ENCODE results near the gene PIP4K2B.
"Not testable (repeated sequence)": the region's sequence is repeated elsewhere in the genome, so short reads cannot be mapped to it uniquely, and the experiment has no call there.

PIP4K2B gene

DNA sequence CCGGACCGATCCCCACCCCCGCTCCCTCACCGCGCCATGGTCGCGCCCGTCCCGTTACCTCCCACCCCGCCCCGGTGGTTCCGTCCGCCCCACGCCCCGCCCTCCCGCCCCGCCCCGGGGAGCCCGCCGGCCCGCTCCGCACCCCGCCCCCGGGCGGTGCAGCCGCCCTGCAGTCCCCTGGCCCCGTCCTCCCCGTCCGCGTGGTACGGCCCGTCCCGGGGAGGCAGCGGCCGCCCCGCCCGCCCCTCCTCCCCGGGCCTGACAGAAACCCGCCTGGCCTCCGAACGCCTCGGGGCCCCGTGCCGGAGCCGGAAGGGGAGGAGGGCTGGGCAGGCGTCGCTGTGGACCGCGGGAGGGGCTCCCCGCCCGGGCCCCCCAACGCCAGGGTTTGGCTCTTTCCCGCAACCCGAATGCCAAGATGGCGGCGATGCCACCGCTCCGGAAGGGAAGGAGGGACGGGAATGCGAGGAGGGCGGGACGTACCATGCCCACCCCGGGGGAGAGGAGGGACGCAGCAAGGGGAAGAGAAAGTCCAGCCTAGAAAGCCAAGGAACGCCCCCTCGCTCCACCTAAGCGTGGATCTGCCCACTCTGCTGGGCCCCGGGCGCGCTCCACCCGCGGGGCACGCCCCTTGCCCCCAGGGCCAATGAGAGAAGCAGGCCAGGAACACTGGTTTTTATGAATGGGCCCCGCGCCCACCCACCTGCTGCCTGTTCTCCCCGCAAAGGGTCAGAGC, at the start of gene PIP4K2B:
TSS of gene PIP4K2B (minus strand) at position 56 of the 736 bp plus-strand sequence. CDS start 132 bp downstream, outside the sequence.
- peak; percentile 94 for DNase-seq (ENCODE audit: low spot score)

- DNase-seq (ENCODE audit: low spot score): no peak
Observed at GRCh38 chr17:38848557-38848891, 49.2 kb upstream of the PIP4K2B start.

- peak; percentile 52 for DNase-seq (ENCODE audit: low spot score)
Observed at GRCh38 chr17:38844261-38844757, 45.0 kb upstream of the PIP4K2B start.

- DNase-seq (ENCODE audit: low spot score): no peak
Observed at GRCh38 chr17:38825762-38826247, 26.4 kb upstream of the PIP4K2B start.

DNA sequence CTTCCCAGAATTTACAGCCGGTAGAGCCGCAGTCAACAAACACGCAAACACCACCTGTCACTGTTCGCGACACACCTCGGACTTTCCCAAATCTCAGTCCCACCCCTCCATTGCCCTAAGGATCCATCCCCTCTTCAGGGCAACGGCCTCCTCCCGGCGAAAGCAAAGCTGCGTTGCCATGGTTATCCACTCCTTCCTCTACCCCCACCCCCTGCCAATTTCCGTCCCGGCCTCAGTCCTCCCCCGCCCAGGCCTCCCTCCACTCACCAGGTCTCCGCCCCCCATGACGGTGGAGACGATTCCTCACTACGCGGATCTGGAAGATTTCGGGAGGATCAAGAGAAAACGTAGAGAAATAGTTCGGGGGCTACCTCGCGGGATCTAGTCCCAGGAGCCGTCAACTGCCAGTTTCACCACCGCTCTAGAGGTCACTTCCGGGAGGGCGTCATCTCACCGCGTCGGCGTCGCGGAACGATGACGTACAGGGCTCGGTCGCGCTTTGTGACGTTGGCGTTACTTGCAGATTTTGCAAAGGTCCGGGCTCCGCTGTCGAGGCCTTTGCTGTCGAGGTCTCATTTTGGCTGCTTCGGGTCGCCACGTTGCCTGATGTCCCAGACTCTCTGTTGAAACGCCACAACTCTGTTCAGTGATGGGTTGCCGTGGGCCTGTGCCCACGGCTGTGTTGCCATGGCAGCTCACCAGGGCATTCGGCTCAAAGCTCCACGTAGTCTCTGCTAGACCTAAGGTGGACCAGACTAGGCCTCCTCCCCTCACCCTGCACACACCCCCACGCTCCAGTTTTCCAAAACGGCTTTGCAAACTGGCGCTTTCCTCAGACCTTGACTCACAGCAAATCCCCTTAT, 25.8 kb upstream of the PIP4K2B start, which contains the start of gene CWC25:
TSS of gene CWC25 (minus strand) at position 423 of the 863 bp plus-strand sequence. CDS start at position 285, 138 bp downstream.
- DNase-seq (ENCODE audit: low spot score): peak; percentile 97

DNA sequence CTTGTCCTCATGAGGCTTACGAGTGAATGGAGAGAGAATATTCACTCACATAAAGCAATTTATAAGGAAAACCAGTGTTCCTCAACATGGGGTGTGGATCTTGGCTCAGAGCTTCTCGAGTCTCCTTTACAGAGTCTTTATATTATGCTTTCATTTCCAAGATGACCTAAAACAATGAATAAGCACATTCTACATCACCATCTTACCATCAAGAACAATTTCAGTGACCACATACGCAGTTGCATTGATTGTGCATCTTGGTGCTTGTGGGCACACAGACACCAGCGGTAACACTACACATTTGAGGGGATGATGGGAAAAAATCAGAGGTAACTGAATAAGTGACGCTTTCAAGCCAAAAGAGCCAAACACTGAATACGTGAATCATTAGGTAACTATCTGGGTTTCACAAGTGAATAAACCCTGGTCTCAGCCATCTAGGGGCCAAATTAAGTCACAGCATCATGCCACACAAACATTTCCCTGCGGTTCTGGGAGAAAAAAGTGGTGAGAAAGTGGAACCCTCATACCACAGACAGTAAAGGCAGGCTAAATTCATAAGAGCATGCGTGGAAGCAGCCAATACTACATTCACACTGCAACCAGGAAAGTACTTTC, 16.3 kb upstream of the PIP4K2B start:
- peak; percentile 65 for DNase-seq (ENCODE audit: low spot score)

DNA sequence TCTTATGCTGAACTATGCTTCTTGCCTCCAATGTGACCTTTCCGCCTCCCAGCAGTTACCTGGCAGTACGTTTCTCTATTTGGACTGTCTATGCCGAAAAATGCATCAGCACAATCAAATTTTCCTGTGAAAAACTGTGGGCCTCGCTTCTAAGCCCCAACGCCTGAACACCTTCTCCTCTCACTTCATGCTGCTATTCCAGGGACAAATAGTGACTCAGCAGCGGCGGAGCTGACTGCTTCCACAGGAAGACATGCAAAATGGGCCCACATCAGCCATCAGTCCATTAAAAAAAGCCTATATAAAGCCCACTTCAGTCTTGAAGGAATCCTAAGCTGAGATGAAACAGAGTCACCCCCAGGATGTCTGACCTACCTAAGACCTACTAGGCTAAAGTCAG, 10.5 kb upstream of the PIP4K2B start:
- DNase-seq (ENCODE audit: low spot score): no peak

DNA sequence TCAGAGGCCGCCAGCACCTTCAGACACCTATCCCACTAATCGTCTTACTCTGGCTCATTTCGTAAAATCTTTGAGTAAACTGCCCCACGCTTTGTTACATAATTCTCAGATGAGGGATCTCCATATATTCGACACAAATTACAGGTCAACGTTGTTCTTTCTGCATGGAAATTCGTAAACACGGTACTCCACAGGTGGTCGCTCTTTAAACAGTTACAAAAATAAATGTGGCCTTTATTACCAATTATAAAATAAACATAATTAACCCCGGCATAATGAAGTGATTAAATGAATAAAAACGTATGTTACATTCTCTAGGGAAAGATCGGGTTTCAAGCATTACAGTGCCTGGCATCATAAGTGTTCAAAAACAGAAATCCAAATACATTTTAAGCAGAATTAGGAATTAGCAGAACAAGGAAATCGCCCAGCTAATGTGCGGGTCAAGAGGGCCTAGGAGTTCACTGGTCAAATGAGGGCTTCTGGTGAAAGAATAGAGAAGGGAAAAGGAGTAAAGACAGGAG, 943 bp upstream of the PIP4K2B start:
- no peak for DNase-seq (ENCODE audit: low spot score)

- DNase-seq (ENCODE audit: low spot score): peak; percentile 71
Observed at GRCh38 chr17:38798614-38799500, 499 bp downstream of the PIP4K2B start.

DNA sequence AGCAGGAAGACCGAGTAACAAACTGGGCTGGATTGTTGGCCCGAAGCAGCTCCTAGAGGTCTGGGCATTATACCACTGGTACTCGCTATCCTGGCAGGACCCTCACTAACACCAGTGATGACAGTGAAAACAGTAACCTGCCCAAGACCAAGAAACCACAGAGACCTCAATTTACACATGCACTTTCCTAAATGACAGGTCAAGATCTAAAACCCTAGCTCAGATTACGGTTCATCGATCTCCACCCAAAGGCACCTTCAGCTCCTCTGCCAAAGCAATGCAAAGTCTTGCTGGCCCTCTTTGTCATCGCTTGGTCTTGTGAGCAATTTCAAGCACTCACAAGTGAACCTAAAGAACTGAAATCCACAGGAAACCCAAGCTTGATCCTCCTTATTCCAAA, 1.5 kb downstream of the PIP4K2B start:
- DNase-seq (ENCODE audit: low spot score): no peak

DNA sequence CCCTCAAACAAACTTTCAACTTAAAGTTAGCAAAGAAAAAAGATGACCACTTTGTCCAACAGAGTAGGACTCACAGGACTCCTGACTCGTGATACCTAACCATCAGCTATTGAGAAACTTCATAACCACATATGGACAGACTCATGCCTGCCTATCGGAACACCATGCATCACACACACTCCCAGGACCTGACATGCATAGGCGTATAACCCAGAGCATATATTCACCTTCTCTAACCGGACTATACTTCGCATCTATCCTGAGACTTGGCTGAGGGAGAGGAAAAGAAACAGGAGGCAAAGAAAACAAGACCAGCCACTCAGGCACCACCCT, 2.2 kb downstream of the PIP4K2B start:
- no peak for DNase-seq (ENCODE audit: low spot score)

DNA sequence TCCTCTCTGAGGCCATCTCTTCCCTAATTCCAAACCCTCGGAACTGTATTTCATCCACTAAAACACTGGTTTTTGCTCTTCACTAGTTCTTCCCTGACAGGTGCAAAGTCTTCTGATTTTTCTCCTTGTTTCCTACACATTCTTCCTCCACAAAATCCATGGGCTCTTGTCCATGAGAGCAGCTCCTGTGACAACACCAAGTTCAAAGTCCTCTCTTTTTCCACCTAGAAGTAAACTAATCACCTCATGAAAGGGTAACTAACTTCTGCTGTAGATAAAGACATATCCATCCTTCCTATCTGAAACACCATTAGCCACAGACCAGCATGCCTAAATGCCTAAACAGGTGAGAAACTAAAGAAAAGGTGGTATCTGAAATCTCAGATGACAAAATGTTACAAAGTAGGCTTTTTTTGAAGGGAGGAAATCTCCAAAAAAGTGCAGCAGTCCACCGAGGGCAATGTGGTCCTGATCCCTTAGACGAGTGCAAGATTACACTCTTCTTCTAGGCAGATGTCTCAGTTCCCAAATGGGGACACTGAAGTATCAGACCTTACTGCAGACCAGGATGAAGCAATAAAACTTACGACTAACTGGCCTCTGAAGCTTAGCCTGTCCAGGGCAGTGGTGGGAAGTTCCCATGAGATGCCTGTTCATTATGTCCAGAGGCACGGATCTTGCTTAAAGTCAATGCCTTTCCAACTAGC, 2.8 kb downstream of the PIP4K2B start:
- no peak for DNase-seq (ENCODE audit: low spot score)

DNA sequence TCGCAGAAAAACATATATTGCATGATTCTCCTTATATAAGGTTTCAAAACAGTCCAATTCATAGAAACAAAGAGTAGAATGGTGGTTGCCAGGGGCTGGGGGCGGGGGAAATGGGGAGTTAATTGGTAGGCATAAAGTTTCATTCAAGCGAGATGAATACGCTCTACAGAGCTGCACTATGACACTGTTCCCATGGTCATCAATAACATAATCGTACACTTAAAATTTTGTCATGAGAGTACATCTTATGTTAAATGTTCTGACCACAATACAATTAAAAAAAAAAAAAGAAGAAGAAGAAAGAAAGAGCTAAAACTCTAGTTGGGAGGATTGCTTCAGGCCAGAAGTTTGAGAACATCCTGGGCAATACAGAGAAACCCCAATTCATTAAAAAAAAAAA, 5.1 kb downstream of the PIP4K2B start:
- no peak for DNase-seq (ENCODE audit: low spot score)

DNA sequence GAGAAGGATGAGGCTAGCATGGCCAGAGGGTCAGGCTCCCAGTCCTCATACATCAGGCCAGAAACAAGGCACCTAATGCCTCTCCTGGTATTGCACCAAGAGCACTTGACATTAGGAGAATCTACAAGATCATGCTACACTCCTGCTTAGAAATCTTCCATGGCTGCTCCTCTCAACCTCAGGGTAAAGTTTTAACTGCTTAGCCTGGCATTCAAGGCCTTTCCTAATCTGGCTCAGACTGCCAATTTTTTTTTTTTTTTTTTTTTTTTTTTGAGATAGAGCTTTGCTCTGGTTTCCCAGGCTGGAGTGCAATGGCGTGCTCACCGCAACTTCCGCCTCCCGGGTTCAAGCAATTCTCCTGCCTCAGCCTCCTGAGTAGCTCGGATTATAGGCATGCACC, 8.2 kb downstream of the PIP4K2B start:
- no peak for DNase-seq (ENCODE audit: low spot score)

GRCh38 chr17:38790148-38790707, 9.1 kb downstream of the PIP4K2B start:
- DNase-seq (ENCODE audit: low spot score): not testable (repeated sequence)

GRCh38 chr17:38789185-38789584, 10.2 kb downstream of the PIP4K2B start:
- no peak for DNase-seq (ENCODE audit: low spot score)

GRCh38 chr17:38787999-38788398, 11.4 kb downstream of the PIP4K2B start:
- not testable (repeated sequence) for DNase-seq (ENCODE audit: low spot score)

GRCh38 chr17:38786372-38786771, 13.0 kb downstream of the PIP4K2B start:
- no peak for DNase-seq (ENCODE audit: low spot score)

DNA sequence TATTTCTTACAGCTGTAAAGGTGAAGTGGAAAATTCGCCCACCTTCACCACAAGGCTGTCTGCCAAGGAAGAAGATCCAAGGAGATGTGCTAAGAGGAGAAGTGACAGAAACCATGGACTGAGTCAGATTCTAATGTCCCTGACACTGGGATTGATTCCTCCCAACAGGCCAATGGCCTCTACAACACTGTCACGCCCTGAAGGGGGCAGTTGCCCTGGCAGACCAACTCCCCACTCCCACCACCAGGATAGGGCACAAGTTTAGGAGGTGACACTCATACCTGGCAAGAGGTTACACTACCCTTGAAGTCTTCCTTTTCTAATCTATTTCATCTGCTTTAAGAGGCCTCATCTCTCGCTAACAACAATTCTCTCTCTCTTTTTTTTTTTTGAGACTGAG, 16.1 kb downstream of the PIP4K2B start:
- DNase-seq (ENCODE audit: low spot score): no peak

Data from NAMALWA (cell line).